Upper lobe of left lung (tissue), 6 donors: ENCODE measurements around the gene TRIM31. TPM values are rescaled to one million over a fixed set of nuclear protein-coding genes. Genes with fewer than 3 reads are reported as not detected.
A peak's percentile ranks its signal among the peaks of the same experiment; 100 is the strongest.

ENCODE experiments used
- ATAC-seq, 2 donors: fragments of 200-7000 bp; cut with Tn5 transposase; one replicate each; pipeline ENCODE4 v1.9.1; 2022; ENCODE audit warnings: mild to moderate bottlenecking in 2 of 2, moderate library complexity in 2 of 2; ENCODE audit not compliant: low FRiP score in 2 of 2
- DNase-seq, 2 donors: peaks; one replicate each; pipeline ENCODE4 v3.0.0-alpha.2; 2019 to 2020
- H3K27ac ChIP-seq, 4 donors: fragments of 200-600 bp; sonication (generic); one replicate each; pipeline ENCODE4 v1.5.1; 2016 to 2019
- H3K27me3 ChIP-seq, 4 donors: fragments of 200-600 bp; sonication (generic); one replicate each; pipeline ENCODE4 v1.5.1; 2017 to 2019
- H3K36me3 ChIP-seq, 4 donors: fragments of 200-600 bp; sonication (generic); one replicate each; pipeline ENCODE4 v1.5.1; 2016 to 2019
- H3K4me1 ChIP-seq, 4 donors: fragments of 200-600 bp; sonication (generic); one replicate each; pipeline ENCODE4 v1.5.1; 2018 to 2019
- H3K4me3 ChIP-seq, 4 donors: fragments of 200-600 bp; sonication (generic); one replicate each; pipeline ENCODE4 v1.5.1; 2017 to 2019; ENCODE audit warnings: mild to moderate bottlenecking in 2 of 4, moderate library complexity in 1 of 4
- H3K9me3 ChIP-seq, 4 donors: fragments of 200-600 bp; sonication (generic); one replicate each; pipeline ENCODE4 v1.5.1; 2018 to 2019
- EP300 ChIP-seq, 4 donors: sonication (generic); formaldehyde crosslinking; IDR thresholded peaks; one replicate each; pipeline ENCODE4 v1.5.1; 2017; ENCODE audit warnings: antibody characterized with exemption in 4 of 4, control low read depth in 2 of 4
- POLR2A ChIP-seq, 4 donors: fragments of 450-650 bp; IDR thresholded peaks; one replicate each; pipeline ENCODE4 v1.5.1; 2016 to 2017; ENCODE audit warnings: antibody characterized with exemption in 4 of 4, mild to moderate bottlenecking in 2 of 4
- POLR2AphosphoS5 ChIP-seq, 2 donors: sonication (generic); formaldehyde crosslinking; IDR thresholded peaks; one replicate each; pipeline ENCODE4 v1.5.1; 2017; ENCODE audit warnings: antibody characterized with exemption in 2 of 2
- WGBS, 2 donors: methylation state at CpG; one replicate each; pipeline ENCODE4 v1.1.5; 2017 to 2018; 5-methylcytosine and 5-hydroxymethylcytosine counted together
- total RNA-seq, 6 donors: library from RNA; depleted of rRNA in 4 of 6; stranded (reverse); fragments of >200 nt in 4 of 6; gene quantifications; one replicate each; pipeline versions ENCODE4 v1.1.0 to v1.2.1, GENCODE V29; 2016 to 2021
- TF ChIP-seq, protein P1 (sequence below), 6 experiments: fragments of 450-650 bp in 4 of 6; fragments of 200-600 bp in 2 of 6; sonication (generic) in 2 of 6; IDR thresholded peaks; one replicate each; pipeline ENCODE4 v1.5.1; 2016 to 2019; ENCODE audit warnings: antibody characterized with exemption in 6 of 6
- donor health status: DM: no; HTN: no; CAD: no; lungs with moderate emphysema.
- donor health status: DM: no; HTN: yes; CAD: no; lungs with severe emphysema.

The TRIM31 gene
- total RNA-seq, 6 donors from 2014 or later, result 0.17 to 0.79 TPM; not detected in 4

DNA sequence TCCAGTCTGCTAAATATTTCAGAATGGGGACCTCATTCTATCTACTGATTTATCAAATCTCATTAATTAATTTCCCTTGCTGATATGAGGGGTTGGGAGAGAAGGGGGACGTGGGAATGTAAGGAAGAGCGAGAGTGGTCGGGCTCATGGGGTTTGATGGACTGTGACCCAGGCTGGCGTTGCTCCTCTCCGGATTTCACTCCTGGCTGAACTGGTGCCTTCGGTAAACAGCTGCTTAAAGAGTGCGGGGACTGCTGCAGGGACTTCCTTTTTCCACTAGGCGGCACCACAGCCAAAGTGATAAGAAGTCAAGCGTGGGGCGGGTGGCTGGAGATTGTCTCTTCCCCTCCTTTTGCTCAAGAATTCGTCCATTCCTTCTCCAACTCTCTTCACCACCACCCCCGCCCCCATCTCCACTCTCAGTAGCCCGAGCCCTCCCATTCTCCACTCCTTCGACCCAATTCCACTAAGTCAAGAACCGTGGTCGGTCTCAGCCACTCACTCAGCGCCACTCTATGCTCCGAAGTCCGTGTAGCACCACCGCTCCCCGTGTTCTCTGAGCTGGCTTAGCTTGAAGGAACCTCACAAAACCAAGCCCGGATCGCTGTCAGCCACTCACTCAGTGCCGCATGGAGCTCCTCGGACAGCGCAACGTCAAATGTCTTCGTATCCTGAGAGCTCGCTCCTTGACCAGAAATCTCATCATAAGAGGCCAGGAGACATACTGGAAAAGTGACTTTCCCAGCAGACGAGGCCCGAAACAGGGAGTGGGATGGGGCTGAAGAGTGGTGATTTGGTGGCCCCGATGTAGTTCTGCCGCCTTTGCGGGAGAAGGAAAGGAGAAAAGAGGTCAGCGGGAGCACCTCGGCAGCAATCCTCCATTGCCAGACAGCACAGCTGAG is 9.7 kb downstream of the TRIM31 start:
- Histone ChIP-seq H3K36me3 (no peaks in the 10 kb centered on the region), H3K4me3 (peak overlapping the region; percentile 30 to 53 (median 44)), H3K27me3 (peaks cover 0 to 11% (median 2%) of the 10 kb centered on the region in 4 donors), H3K9me3 (no peaks in the 10 kb centered on the region), H3K4me1 (peaks cover 26 to 36% (median 30%) of the 10 kb centered on the region in 4 donors), H3K27ac (peak overlapping the region; percentile 29 to 83 (median 80))
- peak in 1 of 2 donors; percentile 23 for TF ChIP-seq POLR2AphosphoS5 (IDR thresholded peaks at IDR 0.05)
- TF ChIP-seq EP300 (IDR thresholded peaks at IDR 0.05), result no peak
- peak in 1 of 4 donors; percentile 20 for TF ChIP-seq POLR2A (IDR thresholded peaks at IDR 0.05)
- TF ChIP-seq, protein P1, sequence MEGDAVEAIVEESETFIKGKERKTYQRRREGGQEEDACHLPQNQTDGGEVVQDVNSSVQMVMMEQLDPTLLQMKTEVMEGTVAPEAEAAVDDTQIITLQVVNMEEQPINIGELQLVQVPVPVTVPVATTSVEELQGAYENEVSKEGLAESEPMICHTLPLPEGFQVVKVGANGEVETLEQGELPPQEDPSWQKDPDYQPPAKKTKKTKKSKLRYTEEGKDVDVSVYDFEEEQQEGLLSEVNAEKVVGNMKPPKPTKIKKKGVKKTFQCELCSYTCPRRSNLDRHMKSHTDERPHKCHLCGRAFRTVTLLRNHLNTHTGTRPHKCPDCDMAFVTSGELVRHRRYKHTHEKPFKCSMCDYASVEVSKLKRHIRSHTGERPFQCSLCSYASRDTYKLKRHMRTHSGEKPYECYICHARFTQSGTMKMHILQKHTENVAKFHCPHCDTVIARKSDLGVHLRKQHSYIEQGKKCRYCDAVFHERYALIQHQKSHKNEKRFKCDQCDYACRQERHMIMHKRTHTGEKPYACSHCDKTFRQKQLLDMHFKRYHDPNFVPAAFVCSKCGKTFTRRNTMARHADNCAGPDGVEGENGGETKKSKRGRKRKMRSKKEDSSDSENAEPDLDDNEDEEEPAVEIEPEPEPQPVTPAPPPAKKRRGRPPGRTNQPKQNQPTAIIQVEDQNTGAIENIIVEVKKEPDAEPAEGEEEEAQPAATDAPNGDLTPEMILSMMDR (IDR thresholded peaks at IDR 0.05), result peak; percentile 85 to 95 (median 92)
- WGBS, 2 donors, result 3 to 5% methylated on average over 35 to 36 of the region's 36 CpGs
- DNase-seq (peak in 1 of 2 donors; percentile 93), ATAC-seq (peak; percentile 93)

DNA sequence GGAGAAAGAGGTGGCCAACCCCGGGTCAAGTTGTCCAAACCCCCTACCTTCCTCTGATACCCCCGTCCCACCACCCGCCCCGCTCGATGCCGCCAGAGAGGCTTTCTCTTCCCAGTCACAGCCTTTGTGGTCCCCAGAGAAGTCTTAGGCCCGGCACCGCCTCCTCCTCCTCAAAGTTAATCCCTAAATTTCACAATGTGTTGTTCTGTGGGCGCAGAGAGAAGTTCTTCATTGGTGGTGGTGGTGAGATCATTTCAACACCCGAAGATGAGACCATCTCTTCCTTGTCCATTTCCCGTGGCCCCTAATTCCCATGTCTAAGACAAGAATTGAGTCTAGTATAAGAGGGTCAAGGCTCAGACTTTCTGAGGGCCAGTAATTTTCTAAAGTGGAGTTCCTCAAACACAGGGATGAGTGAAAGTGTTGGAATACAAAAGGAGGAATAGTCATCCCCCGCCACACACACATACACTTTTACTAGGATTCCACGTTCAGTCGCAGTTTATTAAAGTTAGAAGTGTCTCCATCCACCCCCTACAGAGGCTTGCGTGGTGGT is 10.4 kb downstream of the TRIM31 start:
- peaks cover 26 to 36% (median 30%) of the 10 kb centered on the region in 4 donors for H3K4me1 ChIP-seq
- no peaks in the 10 kb centered on the region for H3K36me3 ChIP-seq
- H3K27ac ChIP-seq, result peak overlapping the region; percentile 29 to 83 (median 80)
- 38 to 56% methylated on average over 13 to 15 of the region's 15 CpGs for WGBS, 2 donors
- ATAC-seq (peak in 1 of 2 donors; percentile 68), DNase-seq (no peak)
- peak overlapping the region in 3 of 4 donors; percentile 31 to 53 (median 51) for H3K4me3 ChIP-seq
- no peak for TF ChIP-seq POLR2AphosphoS5 (IDR thresholded peaks at IDR 0.05)
- TF ChIP-seq, protein P1 (IDR thresholded peaks at IDR 0.05), result no peak
- no peak for TF ChIP-seq POLR2A (IDR thresholded peaks at IDR 0.05)
- no peak for TF ChIP-seq EP300 (IDR thresholded peaks at IDR 0.05)
- H3K9me3 ChIP-seq, result no peaks in the 10 kb centered on the region
- peaks cover 0 to 11% (median 2%) of the 10 kb centered on the region in 4 donors for H3K27me3 ChIP-seq

DNA sequence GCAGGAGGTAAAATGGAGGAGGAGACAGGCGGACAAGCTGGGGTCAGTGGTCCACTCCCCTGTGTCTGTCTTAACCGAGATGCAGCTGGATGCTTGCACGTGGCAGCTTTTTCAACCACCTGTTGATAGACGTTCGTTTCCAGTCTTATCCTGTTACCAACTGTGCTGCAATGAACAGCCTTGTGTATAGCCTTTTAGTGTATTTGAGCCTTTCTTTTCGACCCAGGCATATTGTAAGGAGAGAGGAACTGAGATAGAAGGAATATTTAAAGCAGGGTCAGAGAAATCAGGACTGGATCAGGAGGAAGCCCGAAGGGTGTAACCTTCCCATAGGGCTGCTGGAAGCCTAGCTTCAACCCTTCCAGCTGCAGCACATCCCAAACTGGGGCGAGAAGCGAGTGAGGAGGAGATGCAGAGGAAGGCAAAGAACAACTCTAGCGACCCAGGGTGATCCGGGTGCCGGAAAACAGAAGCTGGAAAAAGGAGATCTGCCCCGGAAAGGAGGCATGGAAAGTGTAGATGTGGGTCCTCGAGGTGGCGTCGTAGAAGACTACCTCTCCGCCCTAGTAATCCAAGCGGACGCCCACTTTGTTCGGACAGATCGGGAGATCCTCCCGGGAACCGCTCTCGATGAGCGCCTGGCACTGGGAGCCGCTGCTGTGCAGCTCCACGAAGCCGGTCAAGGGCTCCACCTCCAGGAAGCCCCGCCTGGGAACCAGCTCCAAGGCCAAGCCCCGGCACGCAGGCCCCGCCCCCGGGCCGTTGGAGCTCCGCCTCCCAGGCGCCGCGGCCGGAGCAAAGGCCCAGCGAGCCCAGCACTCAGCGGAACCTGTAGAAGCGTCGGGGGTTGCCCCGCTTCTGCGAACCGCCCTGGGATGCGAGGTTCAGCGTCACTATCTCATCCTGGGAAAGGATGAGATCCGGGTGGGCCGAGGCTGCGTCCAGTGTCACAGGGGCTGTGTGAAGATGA is 11.2 kb downstream of the TRIM31 start:
- H3K4me1 ChIP-seq, result peaks cover 26 to 36% (median 30%) of the 10 kb centered on the region in 4 donors
- 3 to 6% methylated on average over 19 to 36 of the region's 51 CpGs for WGBS, 2 donors

More for the DNA sequence above, 11.2 kb downstream of the TRIM31 start:
- DNase-seq (peak; percentile 97 to 98), ATAC-seq (peak; percentile 93 to 96)
- TF ChIP-seq POLR2AphosphoS5 (IDR thresholded peaks at IDR 0.05) (peak in 1 of 2 donors; percentile 74), EP300 (IDR thresholded peaks at IDR 0.05) (no peak), POLR2A (IDR thresholded peaks at IDR 0.05) (peak in 2 of 4 donors; percentile 65 to 82)
- TF ChIP-seq, protein P1 (IDR thresholded peaks at IDR 0.05), result peak in 1 of 6 experiments; percentile 23
- Histone ChIP-seq H3K27ac (peak overlapping the region; percentile 29 to 83 (median 80)), H3K4me3 (peak overlapping the region; percentile 15 to 51 (median 38)), H3K36me3 (no peaks in the 10 kb centered on the region), H3K9me3 (no peaks in the 10 kb centered on the region), H3K27me3 (peaks cover 0 to 11% (median 2%) of the 10 kb centered on the region in 4 donors)
